Measurements from ENCODE around the gene SHROOM3.

Gene SHROOM3

GRCh38 chr4:76654791-76655190, 219.8 kb downstream of the SHROOM3 start:
- no peak for TF ChIP-seq CTCF (conservative IDR thresholded peaks at IDR 0.05; ENCODE audit: control insufficient read depth, insufficient read depth, low read depth, low read length)
- DNase-seq (ENCODE audit: low read depth), result no peak
- H3K4me3 ChIP-seq (ENCODE audit: control insufficient read depth, low read depth, low read length), result no peak overlapping the region

- no peak overlapping the region for H3K4me3 ChIP-seq (ENCODE audit: control insufficient read depth, low read depth, low read length)
- no peak for DNase-seq (ENCODE audit: low read depth)
- TF ChIP-seq CTCF (conservative IDR thresholded peaks at IDR 0.05; ENCODE audit: control insufficient read depth, insufficient read depth, low read depth, low read length), result no peak
Observed at GRCh38 chr4:76655566-76656479, 220.8 kb downstream of the SHROOM3 start.

- TF ChIP-seq CTCF (conservative IDR thresholded peaks at IDR 0.05; ENCODE audit: control insufficient read depth, insufficient read depth, low read depth, low read length), result no peak
- no peak for DNase-seq (ENCODE audit: low read depth)
- no peak overlapping the region for H3K4me3 ChIP-seq (ENCODE audit: control insufficient read depth, low read depth, low read length)
Observed at GRCh38 chr4:76657443-76657842, 222.4 kb downstream of the SHROOM3 start.

GRCh38 chr4:76658231-76659102, 223.4 kb downstream of the SHROOM3 start:
- no peak overlapping the region for H3K4me3 ChIP-seq (ENCODE audit: control insufficient read depth, low read depth, low read length)
- no peak for TF ChIP-seq CTCF (conservative IDR thresholded peaks at IDR 0.05; ENCODE audit: control insufficient read depth, insufficient read depth, low read depth, low read length)
- DNase-seq (ENCODE audit: low read depth), result peak; percentile 87

- no peak overlapping the region for H3K4me3 ChIP-seq (ENCODE audit: control insufficient read depth, low read depth, low read length)
- no peak for TF ChIP-seq CTCF (conservative IDR thresholded peaks at IDR 0.05; ENCODE audit: control insufficient read depth, insufficient read depth, low read depth, low read length)
- peak; percentile 65 for DNase-seq (ENCODE audit: low read depth)
Observed at GRCh38 chr4:76659103-76659490, 224.1 kb downstream of the SHROOM3 start.

GRCh38 chr4:76663824-76664223, 228.8 kb downstream of the SHROOM3 start:
- no peak overlapping the region for H3K4me3 ChIP-seq (ENCODE audit: control insufficient read depth, low read depth, low read length)
- no peak for DNase-seq (ENCODE audit: low read depth)
- TF ChIP-seq CTCF (conservative IDR thresholded peaks at IDR 0.05; ENCODE audit: control insufficient read depth, insufficient read depth, low read depth, low read length), result no peak

Measured in fibroblast of mammary gland (primary cell).